Endothelial cell (in vitro differentiated cells): Measurements from ENCODE around the gene DSCAML1. TPM values are rescaled to one million over a fixed set of nuclear protein-coding genes. Genes with fewer than 3 reads are reported as not detected.

Experiments
- DNase-seq: peaks from one replicate; pipeline ENCODE4 v3.0.0; 2021; ENCODE audit warnings: low spot score
- H3K27ac Mint-ChIP-seq: one replicate; pipeline ENCODE4 v1.8.0; 2021; ENCODE audit warnings: mixed read lengths, inconsistent platforms; ENCODE audit not compliant: unreplicated experiment
- H3K27me3 Mint-ChIP-seq: one replicate; pipeline ENCODE4 v1.8.0; 2021; ENCODE audit warnings: mild to moderate bottlenecking, moderate library complexity, mixed read lengths, inconsistent platforms; ENCODE audit not compliant: unreplicated experiment
- H3K36me3 Mint-ChIP-seq: one replicate; pipeline ENCODE4 v1.8.0; 2021; ENCODE audit warnings: mild to moderate bottlenecking, low read depth, mixed read lengths, inconsistent platforms; ENCODE audit not compliant: unreplicated experiment
- H3K4me1 Mint-ChIP-seq: one replicate; pipeline ENCODE4 v1.8.0; 2021; ENCODE audit warnings: mild to moderate bottlenecking, mixed read lengths, inconsistent platforms; ENCODE audit not compliant: unreplicated experiment
- H3K4me3 Mint-ChIP-seq: one replicate; pipeline ENCODE4 v1.8.0; 2021; ENCODE audit warnings: mild to moderate bottlenecking, mixed read lengths, inconsistent platforms; ENCODE audit not compliant: unreplicated experiment
- H3K9me3 Mint-ChIP-seq: one replicate; pipeline ENCODE4 v1.8.0; 2021; ENCODE audit warnings: mixed read lengths, inconsistent platforms; ENCODE audit not compliant: unreplicated experiment
- CTCF ChIP-seq: fragments of 200-600 bp; sonication (generic); IDR thresholded peaks from one replicate; pipeline ENCODE4 v1.5.0; 2021; ENCODE audit warnings: antibody characterized with exemption; ENCODE audit not compliant: unreplicated experiment
- total RNA-seq: library from RNA; stranded (reverse); fragmentation: NEBNext Ultra II Directional; extraction: Animal tissue kit (Norgen Biotek cat#: 25700); gene quantifications from one replicate; pipeline ENCODE4 v1.2.1, GENCODE V29; 2021; ENCODE audit not compliant: unreplicated experiment

Gene DSCAML1
- total RNA-seq, 1 donor from 2014 or later = 3.8 TPM

- Mint-ChIP-seq H3K9me3 (no peaks in the 10 kb centered on the region), H3K36me3 (no peaks in the 10 kb centered on the region), H3K27me3 (peaks cover 5% of the 10 kb centered on the region), H3K4me3 (no peak overlapping the region), H3K4me1 (no peaks in the 10 kb centered on the region), H3K27ac (no peak overlapping the region)
- no peak for DNase-seq
- TF ChIP-seq CTCF = no peak
Observed at GRCh38 chr11:117710211-117710610, 86.8 kb downstream of the DSCAML1 start.

GRCh38 chr11:117706322-117706814 is 90.6 kb downstream of the DSCAML1 start:
- no peak overlapping the region for H3K27ac Mint-ChIP-seq
- peaks cover 7% of the 10 kb centered on the region for H3K27me3 Mint-ChIP-seq
- no peaks in the 10 kb centered on the region for H3K9me3 Mint-ChIP-seq
- H3K4me1 Mint-ChIP-seq = peaks cover 6% of the 10 kb centered on the region
- no peak overlapping the region for H3K4me3 Mint-ChIP-seq
- no peak for DNase-seq
- TF ChIP-seq CTCF = no peak
- H3K36me3 Mint-ChIP-seq = no peaks in the 10 kb centered on the region

GRCh38 chr11:117705866-117706265 is 91.2 kb downstream of the DSCAML1 start:
- no peaks in the 10 kb centered on the region for H3K36me3 Mint-ChIP-seq

GRCh38 chr11:117704395-117705100 is 92.5 kb downstream of the DSCAML1 start:
- DNase-seq = no peak
- TF ChIP-seq CTCF = no peak
- no peaks in the 10 kb centered on the region for H3K36me3 Mint-ChIP-seq
- H3K9me3 Mint-ChIP-seq = no peaks in the 10 kb centered on the region
- peaks cover 7% of the 10 kb centered on the region for H3K27me3 Mint-ChIP-seq
- no peak overlapping the region for H3K27ac Mint-ChIP-seq
- H3K4me1 Mint-ChIP-seq = peaks cover 6% of the 10 kb centered on the region
- H3K4me3 Mint-ChIP-seq = no peak overlapping the region

More at GRCh38 chr11:117705866-117706265, 91.2 kb downstream of the DSCAML1 start:
- peaks cover 6% of the 10 kb centered on the region for H3K4me1 Mint-ChIP-seq
- no peaks in the 10 kb centered on the region for H3K9me3 Mint-ChIP-seq
- no peak for TF ChIP-seq CTCF
- no peak overlapping the region for H3K4me3 Mint-ChIP-seq
- no peak overlapping the region for H3K27ac Mint-ChIP-seq
- no peak for DNase-seq
- peaks cover 7% of the 10 kb centered on the region for H3K27me3 Mint-ChIP-seq

- no peak for TF ChIP-seq CTCF
- H3K4me3 Mint-ChIP-seq = no peak overlapping the region
- DNase-seq = no peak
- peaks cover 6% of the 10 kb centered on the region for H3K4me1 Mint-ChIP-seq
- no peaks in the 10 kb centered on the region for H3K9me3 Mint-ChIP-seq
- H3K27me3 Mint-ChIP-seq = peaks cover 6% of the 10 kb centered on the region
- H3K36me3 Mint-ChIP-seq = no peaks in the 10 kb centered on the region
- no peak overlapping the region for H3K27ac Mint-ChIP-seq
Observed at GRCh38 chr11:117702946-117703598, 93.9 kb downstream of the DSCAML1 start.
